Testis (tissue), 3 donors: ENCODE results near the gene FDPS. TPM values are rescaled to one million over a fixed set of nuclear protein-coding genes. Genes with fewer than 3 reads are reported as not detected.
"Not testable (repeated sequence)": the region's sequence is repeated elsewhere in the genome, so short reads cannot be mapped to it uniquely, and the experiment has no call there.

ENCODE experiments used
- DNase-seq: peaks from one replicate; pipeline ENCODE4 v3.0.0-alpha.2; 2019
- H3K27ac ChIP-seq, 2 donors: fragments of 200-600 bp; sonication (generic); one replicate each; pipeline ENCODE4 v1.5.1; 2019
- H3K27me3 ChIP-seq: fragments of 200-600 bp; sonication (generic); one replicate; pipeline ENCODE4 v1.5.1; 2019
- H3K36me3 ChIP-seq: fragments of 200-600 bp; sonication (generic); one replicate; pipeline ENCODE4 v1.5.1; 2017; ENCODE audit warnings: low read depth; ENCODE audit errors: missing control alignments
- H3K4me1 ChIP-seq: fragments of 200-600 bp; sonication (generic); one replicate; pipeline ENCODE4 v1.5.1; 2019
- H3K4me3 ChIP-seq, 2 donors: fragments of 200-600 bp; sonication (generic); one replicate each; pipeline ENCODE4 v1.5.1; 2017 to 2019
- H3K9me3 ChIP-seq: fragments of 200-600 bp; sonication (generic); one replicate; pipeline ENCODE4 v1.5.1; 2017
- CTCF ChIP-seq, 3 experiments: fragments of 450-650 bp in 2 of 3; fragments of 200-600 bp in 1 of 3; sonication (generic) in 1 of 3; IDR thresholded peaks; one replicate each; pipeline ENCODE4 v1.5.1; 2016 to 2019; ENCODE audit warnings: antibody characterized with exemption in 3 of 3, mild to moderate bottlenecking in 2 of 3, moderate library complexity in 1 of 3
- POLR2A ChIP-seq: fragments of 450-650 bp; IDR thresholded peaks from one replicate; pipeline ENCODE4 v1.6.1; 2017; ENCODE audit warnings: antibody characterized with exemption, mild to moderate bottlenecking, moderate library complexity
- WGBS, 2 donors: methylation state at CpG; one replicate each; pipeline ENCODE4 v1.1.5; 2018; 5-methylcytosine and 5-hydroxymethylcytosine counted together
- intact Hi-C: fragments of 100-400 bp; cut with DNase I; formaldehyde crosslinking; loops from one replicate; pipeline ENCODE4 v1.15.1; 2023; ENCODE audit warnings: low total_unique reads
- polyA plus RNA-seq: library from polyadenylated mRNA; stranded (reverse); fragments of 350-450 nt; fragmentation: Illumina TruSeq; extraction: RNeasy Lipid Tissue Mini Kit (QIAGEN cat#74804); gene quantifications from one replicate; pipeline ENCODE4 v1.2.3, GENCODE V29; 2014; ENCODE audit warnings: low read depth, low replicate concordance; ENCODE audit not compliant: insufficient read depth
- total RNA-seq, 2 donors: library from RNA; depleted of rRNA; stranded (reverse); fragments of >200 nt; gene quantifications; one replicate each; pipeline ENCODE4 v1.2.3, GENCODE V29; 2016

FDPS gene
- total and polyA plus RNA-seq, 3 donors from 2014 or later, result 51.6 to 127 (median 81.6) TPM

- 76 to 81% methylated on average over 6 of the region's 6 CpGs for WGBS, 2 donors
- no peak for DNase-seq
- Histone ChIP-seq H3K36me3 (no peaks in the 10 kb centered on the region), H3K9me3 (no peaks in the 10 kb centered on the region), H3K27ac (no peak overlapping the region), H3K4me1 (peaks cover 23% of the 10 kb centered on the region), H3K4me3 (no peak overlapping the region), H3K27me3 (no peaks in the 10 kb centered on the region)
- intact Hi-C loops, result loop anchor here (10.0 kb wide), 2 partner anchors 71 to 269 kb away; partner anchors contain the start of gene ENTREP3
- TF ChIP-seq POLR2A (no peak), CTCF (IDR thresholded peaks at IDR 0.05) (no peak)
These were observed 17.4 kb downstream of the FDPS start for GRCh38 chr1:155326020-155326526.

GRCh38 chr1:155326631-155327037, 18.0 kb downstream of the FDPS start:
- intact Hi-C loops, result loop anchor here (10.0 kb wide), 2 partner anchors 72 to 268 kb away; partner anchors contain the start of gene ENTREP3
- no peaks in the 10 kb centered on the region for H3K27me3 ChIP-seq
- no peaks in the 10 kb centered on the region for H3K9me3 ChIP-seq
- H3K36me3 ChIP-seq, result no peaks in the 10 kb centered on the region
- 89% methylated on average over 7 of the region's 7 CpGs; no CpG with 5 or more reads in 1 of the 2 donors for WGBS, 2 donors
- TF ChIP-seq POLR2A, result no peak
- TF ChIP-seq CTCF (IDR thresholded peaks at IDR 0.05), result no peak
- peaks cover 19% of the 10 kb centered on the region for H3K4me1 ChIP-seq
- no peak overlapping the region for H3K27ac ChIP-seq
- H3K4me3 ChIP-seq, result no peak overlapping the region
- no peak for DNase-seq

- Histone ChIP-seq H3K27me3 (no peaks in the 10 kb centered on the region), H3K4me1 (peaks cover 11% of the 10 kb centered on the region), H3K4me3 (no peak overlapping the region), H3K9me3 (no peaks in the 10 kb centered on the region), H3K36me3 (no peaks in the 10 kb centered on the region), H3K27ac (no peak overlapping the region)
- intact Hi-C loops, result loop anchor here (10.0 kb wide), 2 partner anchors 73 to 267 kb away; partner anchors contain the start of gene ENTREP3
- 62 to 87% methylated on average over 3 to 4 of the region's 4 CpGs for WGBS, 2 donors
- DNase-seq, result no peak
- TF ChIP-seq POLR2A (no peak), CTCF (IDR thresholded peaks at IDR 0.05) (no peak)
These were observed 19.3 kb downstream of the FDPS start for GRCh38 chr1:155327981-155328380.

- H3K36me3 ChIP-seq, H3K27me3 ChIP-seq, H3K9me3 ChIP-seq, DNase-seq, H3K27ac ChIP-seq, H3K4me3 ChIP-seq: not testable (repeated sequence)
- intact Hi-C loops, result loop anchor here (10.0 kb wide), 2 partner anchors 74 to 266 kb away; partner anchors contain the start of gene ENTREP3
- peaks cover 11% of the 10 kb centered on the region for H3K4me1 ChIP-seq
- 83 to 88% methylated on average over 7 of the region's 7 CpGs for WGBS, 2 donors
These were observed 20.2 kb downstream of the FDPS start for GRCh38 chr1:155328856-155329255.

- H3K36me3 ChIP-seq, result no peaks in the 10 kb centered on the region
- TF ChIP-seq POLR2A, result no peak
- TF ChIP-seq CTCF (IDR thresholded peaks at IDR 0.05), result no peak
- DNase-seq, result no peak
- intact Hi-C loops, result loop anchor here (10.0 kb wide), 2 partner anchors 75 to 265 kb away; partner anchors contain the start of gene ENTREP3
- peaks cover 11% of the 10 kb centered on the region for H3K4me1 ChIP-seq
- no peaks in the 10 kb centered on the region for H3K27me3 ChIP-seq
- no peak overlapping the region for H3K4me3 ChIP-seq
- no peaks in the 10 kb centered on the region for H3K9me3 ChIP-seq
- 80 to 96% methylated on average over 6 to 11 of the region's 11 CpGs for WGBS, 2 donors
- no peak overlapping the region for H3K27ac ChIP-seq
These were observed 21.4 kb downstream of the FDPS start for GRCh38 chr1:155329980-155330598.
